GM12891 (cell line): ENCODE results near the gene DERL2.

Experiments used
- POLR2A ChIP-seq: IDR thresholded peaks from 2 replicates; pipeline ENCODE4 v1.6.1; 2011; ENCODE audit warnings: low read depth, low read length, control low read depth
- POLR2AphosphoS5 ChIP-seq: IDR thresholded peaks from 2 replicates; pipeline ENCODE4 v1.6.1; 2011; ENCODE audit warnings: low read depth, low read length, control low read depth

DNA sequence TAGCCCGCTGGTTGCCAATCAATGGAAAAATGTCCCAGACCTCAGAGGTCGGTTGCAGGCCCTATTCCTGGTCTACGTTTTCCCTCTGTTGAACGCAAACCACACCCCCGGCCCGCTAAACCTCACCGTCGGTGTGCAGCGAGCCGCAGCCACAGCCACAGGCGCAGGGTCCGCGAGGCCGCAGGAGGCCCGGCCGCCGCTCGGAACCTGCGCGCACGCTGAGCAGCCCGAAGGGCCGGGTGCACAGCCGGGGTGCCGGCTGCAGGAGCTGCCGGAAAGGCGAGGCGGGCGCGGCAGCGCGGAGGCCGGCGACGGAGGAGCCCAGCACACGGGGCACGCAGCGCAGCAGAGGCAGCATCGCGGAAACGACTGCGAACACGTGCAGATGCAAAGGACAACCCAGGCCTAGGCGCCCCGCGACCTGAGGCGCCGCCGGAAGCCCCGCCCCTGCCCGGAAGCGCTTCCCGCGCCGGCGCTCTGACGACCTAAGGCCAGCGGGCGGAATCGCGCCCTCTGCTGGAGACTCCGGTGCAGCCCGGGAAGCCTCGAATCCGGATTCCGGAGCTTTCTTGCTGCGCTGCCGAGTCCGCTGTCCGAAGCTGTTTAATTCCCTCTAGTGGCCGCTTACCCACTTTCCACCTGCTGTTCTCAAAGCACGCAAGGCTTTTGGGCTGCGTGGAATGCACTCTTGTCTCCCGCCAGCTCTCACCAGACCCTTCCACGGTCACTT lies 47.1 kb downstream of the DERL2 start, which contains the start of gene C1QBP:
- TF ChIP-seq POLR2AphosphoS5 (peak; percentile 84), POLR2A (peak; percentile 85)
